Neural cell (in vitro differentiated cells): Measurements from ENCODE around the gene UBA3. TPM values are rescaled to one million over a fixed set of nuclear protein-coding genes. Genes with fewer than 3 reads are reported as not detected.

Source experiments
- H2AFZ ChIP-seq: fragments of 200-600, 300-800 bp; sonication (generic), shearing (Covaris generic); 2 replicates; pipeline ENCODE4 v1.6.0; 2014; ENCODE audit warnings: low read depth, mild to moderate bottlenecking, antibody characterized with exemption, low read length, moderate library complexity
- H3F3A ChIP-seq: fragments of 200-600 bp; shearing (Covaris generic); 2 replicates; pipeline ENCODE4 v1.6.1; 2016; ENCODE audit warnings: mild to moderate bottlenecking, moderate library complexity, mixed read lengths, antibody characterized with exemption, low read length; ENCODE audit not compliant: insufficient read depth, poor library complexity, severe bottlenecking
- H3K27ac ChIP-seq: fragments of 200-600, 300-800 bp; sonication (generic), shearing (Covaris generic); 2 replicates; pipeline ENCODE4 v1.5.1; 2014; ENCODE audit warnings: mild to moderate bottlenecking, low read length, moderate library complexity
- H3K27me3 ChIP-seq: fragments of 300-800, 200-600 bp; sonication (generic), shearing (Covaris generic); 2 replicates; pipeline ENCODE4 v1.6.0; 2014; ENCODE audit warnings: mild to moderate bottlenecking, low read depth, low read length, moderate library complexity; ENCODE audit not compliant: insufficient read depth
- H3K36me3 ChIP-seq: fragments of 300-800, 200-600 bp; sonication (generic), shearing (Covaris generic); 2 replicates; pipeline ENCODE4 v1.5.1; 2014; ENCODE audit warnings: mild to moderate bottlenecking, antibody characterized with exemption, low read length, moderate library complexity; ENCODE audit not compliant: insufficient read depth
- H3K4me2 ChIP-seq: fragments of 300-800, 200-600 bp; sonication (generic), shearing (Covaris generic); 2 replicates; pipeline ENCODE4 v1.6.0; 2014; ENCODE audit warnings: mild to moderate bottlenecking, low read length
- H3K4me3 ChIP-seq: fragments of 300-800, 200-600 bp; sonication (generic), shearing (Covaris generic); 2 replicates; pipeline ENCODE4 v1.5.1; 2014; ENCODE audit warnings: mild to moderate bottlenecking, low read length, moderate library complexity
- H3K79me2 ChIP-seq: fragments of 200-600 bp; shearing (Covaris generic); replicated peaks from 2 replicates; pipeline ENCODE4 v1.6.0; 2014; ENCODE audit warnings: mild to moderate bottlenecking, low read length, moderate library complexity; ENCODE audit not compliant: insufficient read depth
- H3K9ac ChIP-seq: fragments of 300-800, 200-600 bp; sonication (generic), shearing (Covaris generic); 2 replicates; pipeline ENCODE4 v1.6.1; 2016; ENCODE audit warnings: mild to moderate bottlenecking, low read length, mixed read lengths
- H3K9me2 ChIP-seq: fragments of 200-600 bp; shearing (Covaris generic); 2 replicates; pipeline ENCODE4 v1.6.1; 2016; ENCODE audit warnings: mild to moderate bottlenecking, low read length, mixed read lengths; ENCODE audit not compliant: insufficient read depth
- H3K9me3 ChIP-seq: fragments of 200-600, 300-800 bp; sonication (generic), shearing (Covaris generic); 2 replicates; pipeline ENCODE4 v1.6.1; 2016; ENCODE audit warnings: mild to moderate bottlenecking, mixed run types, low read length, moderate library complexity, mixed read lengths
- H4K20me1 ChIP-seq: fragments of 200-600 bp; shearing (Covaris generic); 2 replicates; pipeline ENCODE4 v1.6.1; 2016; ENCODE audit warnings: mild to moderate bottlenecking, mixed run types; ENCODE audit not compliant: insufficient read depth
- EP300 ChIP-seq: fragments of 450-650 bp; conservative IDR thresholded peaks from 2 replicates; pipeline ENCODE4 v1.6.1; 2014; ENCODE audit warnings: antibody characterized with exemption, mild to moderate bottlenecking, moderate library complexity; ENCODE audit not compliant: poor library complexity, severe bottlenecking
- EZH2 ChIP-seq: fragments of 200-600, 300-800 bp; shearing (Covaris generic), sonication (generic); IDR thresholded peaks from 2 replicates; pipeline ENCODE4 v1.6.1; 2014; ENCODE audit warnings: antibody characterized with exemption, low read length, borderline replicate concordance, mild to moderate bottlenecking; ENCODE audit not compliant: insufficient read depth, poor library complexity, severe bottlenecking
- MXI1 ChIP-seq: fragments of 450-650 bp; conservative IDR thresholded peaks from 2 replicates; pipeline ENCODE4 v1.6.1; 2014; ENCODE audit warnings: antibody characterized with exemption, mild to moderate bottlenecking; ENCODE audit not compliant: poor library complexity, severe bottlenecking
- POLR2AphosphoS5 ChIP-seq: IDR thresholded peaks from 2 replicates; pipeline ENCODE4 v1.6.1; 2012
- RAD21 ChIP-seq: fragments of 450-650 bp; conservative IDR thresholded peaks from 2 replicates; pipeline ENCODE4 v1.6.1; 2014; ENCODE audit warnings: antibody characterized with exemption, mild to moderate bottlenecking, moderate library complexity
- SMC3 ChIP-seq: fragments of 450-650 bp; conservative IDR thresholded peaks from 2 replicates; pipeline ENCODE4 v1.6.1; 2014; ENCODE audit warnings: antibody characterized with exemption, mild to moderate bottlenecking, moderate library complexity; ENCODE audit not compliant: poor library complexity
- TAF1 ChIP-seq: IDR thresholded peaks from 2 replicates; pipeline ENCODE4 v1.6.1; 2012; ENCODE audit warnings: low read depth
- polyA plus RNA-seq: library from polyadenylated mRNA; depleted of rRNA; stranded (reverse); fragments of >200 nt; gene quantifications from 2 replicates; pipeline ENCODE4 v1.2.3, GENCODE V29; 2014
- TF ChIP-seq, protein P1 (sequence below): IDR thresholded peaks from 2 replicates; pipeline ENCODE4 v1.6.1; 2012; ENCODE audit warnings: borderline replicate concordance
- TF ChIP-seq, protein P2 (sequence below): fragments of 450-650 bp; IDR thresholded peaks from 2 replicates; pipeline ENCODE4 v1.5.1; 2014; ENCODE audit warnings: antibody characterized with exemption, mild to moderate bottlenecking, moderate library complexity; ENCODE audit not compliant: poor library complexity, severe bottlenecking

Gene UBA3
- polyA plus RNA-seq, 1 donor from 2014 or later, result 168 TPM

DNA sequence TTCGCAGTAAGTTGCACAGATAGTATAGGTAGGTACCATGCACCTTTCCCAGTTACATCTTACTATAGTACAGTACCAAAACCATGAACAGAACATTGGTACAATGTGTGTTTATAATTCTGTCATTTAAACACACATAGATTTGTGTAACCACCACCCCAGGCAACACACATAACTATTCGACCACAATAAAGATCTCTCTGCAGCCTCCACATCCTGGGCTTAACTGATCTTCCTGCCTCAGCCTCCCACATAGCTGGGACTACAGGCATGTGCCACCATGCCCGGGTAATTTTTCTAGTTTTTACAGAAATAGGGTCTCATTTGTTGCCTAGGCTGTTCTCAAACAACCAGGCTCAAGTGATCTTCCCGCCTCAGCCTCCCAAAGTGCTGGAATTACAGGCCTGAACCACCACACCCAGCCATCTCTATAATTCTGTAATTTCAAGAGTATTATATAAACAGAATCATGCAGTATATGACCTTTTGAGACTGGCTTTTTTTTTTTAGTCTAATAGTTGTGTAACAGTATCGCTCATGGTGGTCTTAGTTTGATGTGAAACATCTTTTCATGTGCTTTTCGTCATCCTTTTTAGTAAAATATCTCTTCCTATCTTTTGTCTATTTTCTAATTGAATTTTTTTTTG, 14.7 kb downstream of the UBA3 start:
- Histone ChIP-seq H3K27me3 (no peaks in the 10 kb centered on the region), H3K9me3 (no peaks in the 10 kb centered on the region), H3K4me3 (no peak overlapping the region), H3K9me2 (no peaks in the 10 kb centered on the region), H2AFZ (no peak overlapping the region), H3K27ac (no peak overlapping the region), H3K36me3 (peaks cover 10% of the 10 kb centered on the region), H4K20me1 (no peaks in the 10 kb centered on the region), H3K9ac (no peak overlapping the region), H3F3A (no peaks in the 10 kb centered on the region), H3K4me2 (no peak overlapping the region), H3K79me2 (no peaks in the 10 kb centered on the region)
- TF ChIP-seq, protein P1, sequence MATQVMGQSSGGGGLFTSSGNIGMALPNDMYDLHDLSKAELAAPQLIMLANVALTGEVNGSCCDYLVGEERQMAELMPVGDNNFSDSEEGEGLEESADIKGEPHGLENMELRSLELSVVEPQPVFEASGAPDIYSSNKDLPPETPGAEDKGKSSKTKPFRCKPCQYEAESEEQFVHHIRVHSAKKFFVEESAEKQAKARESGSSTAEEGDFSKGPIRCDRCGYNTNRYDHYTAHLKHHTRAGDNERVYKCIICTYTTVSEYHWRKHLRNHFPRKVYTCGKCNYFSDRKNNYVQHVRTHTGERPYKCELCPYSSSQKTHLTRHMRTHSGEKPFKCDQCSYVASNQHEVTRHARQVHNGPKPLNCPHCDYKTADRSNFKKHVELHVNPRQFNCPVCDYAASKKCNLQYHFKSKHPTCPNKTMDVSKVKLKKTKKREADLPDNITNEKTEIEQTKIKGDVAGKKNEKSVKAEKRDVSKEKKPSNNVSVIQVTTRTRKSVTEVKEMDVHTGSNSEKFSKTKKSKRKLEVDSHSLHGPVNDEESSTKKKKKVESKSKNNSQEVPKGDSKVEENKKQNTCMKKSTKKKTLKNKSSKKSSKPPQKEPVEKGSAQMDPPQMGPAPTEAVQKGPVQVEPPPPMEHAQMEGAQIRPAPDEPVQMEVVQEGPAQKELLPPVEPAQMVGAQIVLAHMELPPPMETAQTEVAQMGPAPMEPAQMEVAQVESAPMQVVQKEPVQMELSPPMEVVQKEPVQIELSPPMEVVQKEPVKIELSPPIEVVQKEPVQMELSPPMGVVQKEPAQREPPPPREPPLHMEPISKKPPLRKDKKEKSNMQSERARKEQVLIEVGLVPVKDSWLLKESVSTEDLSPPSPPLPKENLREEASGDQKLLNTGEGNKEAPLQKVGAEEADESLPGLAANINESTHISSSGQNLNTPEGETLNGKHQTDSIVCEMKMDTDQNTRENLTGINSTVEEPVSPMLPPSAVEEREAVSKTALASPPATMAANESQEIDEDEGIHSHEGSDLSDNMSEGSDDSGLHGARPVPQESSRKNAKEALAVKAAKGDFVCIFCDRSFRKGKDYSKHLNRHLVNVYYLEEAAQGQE, result no peak

DNA sequence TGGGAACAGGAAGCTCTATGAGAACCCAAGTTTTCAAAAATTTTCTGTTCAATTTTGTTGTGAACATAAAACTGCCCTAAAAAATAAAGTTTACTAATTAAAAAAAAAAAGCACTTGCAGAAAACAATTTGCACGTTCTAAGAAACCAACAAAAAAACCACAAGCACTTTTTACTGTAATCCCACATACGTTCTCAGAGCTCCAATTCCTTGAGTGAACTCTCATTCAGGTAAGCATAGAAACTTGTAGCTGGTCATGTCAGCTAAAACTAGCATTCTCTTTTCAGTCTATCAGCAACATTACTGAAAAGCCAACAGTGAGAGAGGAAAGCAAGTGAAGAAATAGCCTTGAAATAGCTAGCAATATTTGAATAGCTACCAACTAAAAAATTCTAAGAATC, 16.5 kb downstream of the UBA3 start:
- TF ChIP-seq EP300 (no peak), MXI1 (no peak), RAD21 (no peak), TAF1 (no peak), EZH2 (no peak), POLR2AphosphoS5 (no peak), SMC3 (no peak)
- TF ChIP-seq, protein P1, result no peak
- TF ChIP-seq, protein P2, sequence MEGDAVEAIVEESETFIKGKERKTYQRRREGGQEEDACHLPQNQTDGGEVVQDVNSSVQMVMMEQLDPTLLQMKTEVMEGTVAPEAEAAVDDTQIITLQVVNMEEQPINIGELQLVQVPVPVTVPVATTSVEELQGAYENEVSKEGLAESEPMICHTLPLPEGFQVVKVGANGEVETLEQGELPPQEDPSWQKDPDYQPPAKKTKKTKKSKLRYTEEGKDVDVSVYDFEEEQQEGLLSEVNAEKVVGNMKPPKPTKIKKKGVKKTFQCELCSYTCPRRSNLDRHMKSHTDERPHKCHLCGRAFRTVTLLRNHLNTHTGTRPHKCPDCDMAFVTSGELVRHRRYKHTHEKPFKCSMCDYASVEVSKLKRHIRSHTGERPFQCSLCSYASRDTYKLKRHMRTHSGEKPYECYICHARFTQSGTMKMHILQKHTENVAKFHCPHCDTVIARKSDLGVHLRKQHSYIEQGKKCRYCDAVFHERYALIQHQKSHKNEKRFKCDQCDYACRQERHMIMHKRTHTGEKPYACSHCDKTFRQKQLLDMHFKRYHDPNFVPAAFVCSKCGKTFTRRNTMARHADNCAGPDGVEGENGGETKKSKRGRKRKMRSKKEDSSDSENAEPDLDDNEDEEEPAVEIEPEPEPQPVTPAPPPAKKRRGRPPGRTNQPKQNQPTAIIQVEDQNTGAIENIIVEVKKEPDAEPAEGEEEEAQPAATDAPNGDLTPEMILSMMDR, result no peak
- Histone ChIP-seq H3K36me3 (peaks cover 16% of the 10 kb centered on the region), H3K27me3 (no peaks in the 10 kb centered on the region), H3K9me2 (no peaks in the 10 kb centered on the region), H3F3A (no peaks in the 10 kb centered on the region), H3K79me2 (no peaks in the 10 kb centered on the region), H3K27ac (no peak overlapping the region), H3K4me3 (no peak overlapping the region), H3K9me3 (no peaks in the 10 kb centered on the region), H2AFZ (no peak overlapping the region), H3K4me2 (no peak overlapping the region), H4K20me1 (no peaks in the 10 kb centered on the region), H3K9ac (no peak overlapping the region)
